ENCODE data around the gene CHMP2A.
A peak's percentile ranks its signal among the peaks of the same experiment; 100 is the strongest.

The CHMP2A gene

DNA sequence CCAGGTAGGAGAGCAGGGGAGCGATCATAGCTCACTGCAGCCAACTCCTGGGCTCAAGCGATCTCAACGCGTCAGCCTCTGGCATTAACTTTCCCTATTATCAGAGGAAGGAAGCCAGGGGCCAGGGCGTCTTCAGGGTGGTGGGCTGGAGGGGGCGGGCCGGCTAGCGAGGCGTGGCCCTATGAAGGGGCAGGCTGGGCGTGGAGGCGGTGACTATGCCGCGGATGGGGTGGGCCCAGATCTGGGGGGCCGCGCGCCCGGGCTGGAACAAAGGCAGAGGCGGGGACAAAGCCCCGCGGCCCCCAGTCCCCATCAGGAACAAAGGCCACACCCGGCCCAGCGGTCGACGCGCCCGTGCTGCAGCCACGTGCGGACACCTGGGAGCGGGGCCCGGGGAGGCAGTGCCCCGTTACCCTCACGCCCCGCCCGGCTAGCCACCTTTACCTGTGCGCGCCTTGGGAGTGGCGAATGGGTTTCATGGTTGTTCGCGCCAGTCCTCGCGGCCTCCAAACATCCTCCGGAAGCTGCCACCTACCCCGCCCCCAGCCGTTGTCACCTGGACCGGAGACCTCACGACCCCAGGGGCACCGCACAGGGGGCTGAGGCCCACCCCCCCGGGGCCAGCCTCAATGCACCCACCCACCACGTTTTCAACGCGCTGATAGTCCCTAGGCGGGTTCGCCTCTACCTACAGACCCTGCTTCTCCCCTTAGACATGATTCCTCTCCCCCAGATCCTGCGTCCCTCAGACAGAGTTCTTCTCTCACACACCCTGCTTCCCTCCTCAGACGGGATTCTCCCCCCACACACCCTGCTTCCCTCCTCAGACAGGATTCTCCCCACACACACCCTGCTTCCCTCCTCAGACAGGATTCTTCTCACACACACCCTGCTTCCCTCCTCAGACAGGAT, 16.4 kb downstream of the CHMP2A start:
- Histone ChIP-seq H3K4me1 (ENCODE audit: control insufficient read depth, low read length) (peaks cover 16% of the 10 kb centered on the region), H3K27ac (ENCODE audit: low read depth, low read length) (no peak overlapping the region), H3F3A (ENCODE audit: control insufficient read depth, insufficient read depth) (peaks cover 3% of the 10 kb centered on the region), H3K27me3 (ENCODE audit: control insufficient read depth, low read length) (peaks cover 9% of the 10 kb centered on the region), H4K20me1 (ENCODE audit: control insufficient read depth, insufficient read depth, low read depth, low read length) (no peaks in the 10 kb centered on the region), H3K4me3 (ENCODE audit: low read length) (peak overlapping the region; percentile 37), H3K9me2 (replicated peaks; ENCODE audit: control insufficient read depth, low read length) (no peaks in the 10 kb centered on the region), H3K9me3 (ENCODE audit: control insufficient read depth, insufficient read depth, low read length) (no peaks in the 10 kb centered on the region), H3K79me2 (ENCODE audit: control insufficient read depth, low read length) (no peaks in the 10 kb centered on the region), H3K4me2 (ENCODE audit: low read length) (peak overlapping the region; percentile 52), H3K36me3 (ENCODE audit: control insufficient read depth, low read length) (no peaks in the 10 kb centered on the region)
- TF ChIP-seq, protein P1, sequence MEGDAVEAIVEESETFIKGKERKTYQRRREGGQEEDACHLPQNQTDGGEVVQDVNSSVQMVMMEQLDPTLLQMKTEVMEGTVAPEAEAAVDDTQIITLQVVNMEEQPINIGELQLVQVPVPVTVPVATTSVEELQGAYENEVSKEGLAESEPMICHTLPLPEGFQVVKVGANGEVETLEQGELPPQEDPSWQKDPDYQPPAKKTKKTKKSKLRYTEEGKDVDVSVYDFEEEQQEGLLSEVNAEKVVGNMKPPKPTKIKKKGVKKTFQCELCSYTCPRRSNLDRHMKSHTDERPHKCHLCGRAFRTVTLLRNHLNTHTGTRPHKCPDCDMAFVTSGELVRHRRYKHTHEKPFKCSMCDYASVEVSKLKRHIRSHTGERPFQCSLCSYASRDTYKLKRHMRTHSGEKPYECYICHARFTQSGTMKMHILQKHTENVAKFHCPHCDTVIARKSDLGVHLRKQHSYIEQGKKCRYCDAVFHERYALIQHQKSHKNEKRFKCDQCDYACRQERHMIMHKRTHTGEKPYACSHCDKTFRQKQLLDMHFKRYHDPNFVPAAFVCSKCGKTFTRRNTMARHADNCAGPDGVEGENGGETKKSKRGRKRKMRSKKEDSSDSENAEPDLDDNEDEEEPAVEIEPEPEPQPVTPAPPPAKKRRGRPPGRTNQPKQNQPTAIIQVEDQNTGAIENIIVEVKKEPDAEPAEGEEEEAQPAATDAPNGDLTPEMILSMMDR (IDR thresholded peaks at IDR 0.05; ENCODE audit: low read depth, low read length, poor library complexity, severe bottlenecking), result no peak
- TF ChIP-seq EZH2phosphoT487 (IDR thresholded peaks at IDR 0.05; ENCODE audit: borderline replicate concordance, low read length), result no peak

DNA sequence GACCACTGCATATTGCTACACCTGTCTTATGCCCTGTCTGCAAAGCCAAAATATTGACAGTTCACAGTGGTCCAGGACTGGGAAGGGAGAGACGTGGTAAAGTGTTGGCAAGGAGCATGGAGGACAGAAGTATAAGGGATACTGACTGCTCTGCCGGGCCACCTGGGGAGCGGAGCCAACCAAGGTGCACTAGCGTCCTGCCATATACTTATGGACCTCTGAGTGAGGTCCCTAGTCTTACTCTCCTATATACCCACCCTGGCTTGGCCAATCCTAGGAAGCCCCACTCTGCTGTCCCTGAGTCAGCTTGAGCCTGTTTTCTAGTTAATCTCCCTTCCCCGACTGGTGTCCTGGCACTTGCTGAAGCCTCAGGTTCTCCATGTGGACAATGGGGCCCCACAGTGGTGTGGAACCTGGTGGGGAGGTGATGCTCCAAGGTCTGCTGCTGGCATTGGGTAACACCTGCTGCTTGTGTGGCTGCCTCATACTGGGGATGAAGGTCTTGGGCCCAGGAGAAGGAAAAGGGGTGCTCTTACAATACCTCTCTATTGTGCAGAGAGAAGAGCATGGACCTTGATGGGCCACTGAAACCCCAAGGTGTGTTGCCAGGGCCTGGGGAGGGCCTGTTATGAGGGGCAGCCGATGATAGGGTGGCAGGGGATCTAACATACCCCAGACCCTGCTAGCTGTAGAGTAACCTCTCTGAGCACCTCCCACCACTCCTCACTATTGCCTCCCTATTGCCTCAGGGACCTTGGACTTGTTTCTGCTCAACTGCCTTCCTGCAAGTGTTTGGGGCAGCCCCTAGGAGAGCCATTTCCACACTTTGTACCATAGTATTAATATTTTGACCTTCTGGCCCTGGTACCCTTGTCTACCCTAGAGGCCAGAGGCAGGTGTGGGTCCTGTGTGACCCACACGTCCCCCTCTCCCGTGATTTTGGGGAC, 17.8 kb downstream of the CHMP2A start:
- no peak overlapping the region for H3K4me3 ChIP-seq (ENCODE audit: low read length)
- no peak for TF ChIP-seq EZH2phosphoT487 (IDR thresholded peaks at IDR 0.05; ENCODE audit: borderline replicate concordance, low read length)
- TF ChIP-seq, protein P1 (IDR thresholded peaks at IDR 0.05; ENCODE audit: low read depth, low read length, poor library complexity, severe bottlenecking), result no peak
- peaks cover 11% of the 10 kb centered on the region for H3K4me1 ChIP-seq (ENCODE audit: control insufficient read depth, low read length)
- no peaks in the 10 kb centered on the region for H3K36me3 ChIP-seq (ENCODE audit: control insufficient read depth, low read length)
- no peaks in the 10 kb centered on the region for H3K9me3 ChIP-seq (ENCODE audit: control insufficient read depth, insufficient read depth, low read length)
- no peaks in the 10 kb centered on the region for H4K20me1 ChIP-seq (ENCODE audit: control insufficient read depth, insufficient read depth, low read depth, low read length)
- H3K27ac ChIP-seq (ENCODE audit: low read depth, low read length), result no peak overlapping the region
- peaks cover 2% of the 10 kb centered on the region; the same call in 1 of the 2 replicates for H3F3A ChIP-seq (ENCODE audit: control insufficient read depth, insufficient read depth)
- H3K79me2 ChIP-seq (ENCODE audit: control insufficient read depth, low read length), result no peaks in the 10 kb centered on the region
- H3K4me2 ChIP-seq (ENCODE audit: low read length), result no peak overlapping the region
- peaks cover 9% of the 10 kb centered on the region for H3K27me3 ChIP-seq (ENCODE audit: control insufficient read depth, low read length)
- no peaks in the 10 kb centered on the region for H3K9me2 ChIP-seq (replicated peaks; ENCODE audit: control insufficient read depth, low read length)

DNA sequence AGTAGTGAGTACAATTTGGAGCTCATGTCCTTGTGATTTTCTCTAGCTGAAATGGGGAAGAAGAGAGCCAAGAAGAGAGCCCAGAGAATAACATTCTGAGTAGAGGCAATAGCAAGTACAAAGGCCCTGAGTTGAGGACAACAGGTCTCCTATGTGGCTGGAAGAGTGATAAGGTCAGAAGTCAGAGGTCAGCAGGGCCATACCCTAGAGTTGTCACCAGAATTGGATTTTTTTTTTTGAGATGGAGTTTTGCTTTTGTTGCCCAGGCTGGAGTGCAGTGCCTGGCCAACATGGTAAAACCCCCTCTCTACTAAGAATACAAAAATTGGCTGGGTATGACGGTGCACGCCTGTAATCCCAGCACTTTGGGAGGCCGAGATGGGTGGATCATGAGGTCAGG, 19.0 kb downstream of the CHMP2A start:
- Histone ChIP-seq H3K27me3 (ENCODE audit: control insufficient read depth, low read length) (peaks cover 9% of the 10 kb centered on the region), H3K9me3 (ENCODE audit: control insufficient read depth, insufficient read depth, low read length) (no peaks in the 10 kb centered on the region), H3K4me3 (ENCODE audit: low read length) (no peak overlapping the region), H3K9me2 (replicated peaks; ENCODE audit: control insufficient read depth, low read length) (no peaks in the 10 kb centered on the region), H3K4me2 (ENCODE audit: low read length) (no peak overlapping the region), H4K20me1 (ENCODE audit: control insufficient read depth, insufficient read depth, low read depth, low read length) (no peaks in the 10 kb centered on the region), H3K36me3 (ENCODE audit: control insufficient read depth, low read length) (no peaks in the 10 kb centered on the region), H3F3A (ENCODE audit: control insufficient read depth, insufficient read depth) (peaks cover 2% of the 10 kb centered on the region; the same call in 1 of the 2 replicates), H3K27ac (ENCODE audit: low read depth, low read length) (no peak overlapping the region), H3K4me1 (ENCODE audit: control insufficient read depth, low read length) (peaks cover 24% of the 10 kb centered on the region), H3K79me2 (ENCODE audit: control insufficient read depth, low read length) (no peaks in the 10 kb centered on the region)
- TF ChIP-seq, protein P1 (IDR thresholded peaks at IDR 0.05; ENCODE audit: low read depth, low read length, poor library complexity, severe bottlenecking), result no peak
- no peak for TF ChIP-seq EZH2phosphoT487 (IDR thresholded peaks at IDR 0.05; ENCODE audit: borderline replicate concordance, low read length)

All from DOHH2 (cell line).